Stimulated activated CD8-positive, alpha-beta memory T cell treated with anti-CD3 and anti-CD28 coated beads, Interleukin-12 subunit alpha, Interleukin-12 subunit beta, amount 100 ng/mL, for 4 hours (primary cell): ENCODE results near the gene LRRC26.

Source experiments
- DNase-seq: peaks from one replicate; pipeline ENCODE4 v3.0.0-alpha.2; 2020; ENCODE audit warnings: low read depth

The LRRC26 gene

GRCh38 chr9:137150617-137151457, 19.0 kb downstream of the LRRC26 start:
- DNase-seq: peak; percentile 21

- no peak for DNase-seq
Observed at GRCh38 chr9:137149942-137150616, 19.8 kb downstream of the LRRC26 start.

GRCh38 chr9:137149363-137149762, 20.5 kb downstream of the LRRC26 start:
- DNase-seq: no peak

GRCh38 chr9:137148661-137149060, 21.2 kb downstream of the LRRC26 start:
- DNase-seq: no peak

GRCh38 chr9:137148242-137148641, 21.6 kb downstream of the LRRC26 start:
- DNase-seq: no peak

- no peak for DNase-seq
Observed at GRCh38 chr9:137147793-137148160, 22.1 kb downstream of the LRRC26 start.

GRCh38 chr9:137147091-137147792, 22.6 kb downstream of the LRRC26 start:
- no peak for DNase-seq

GRCh38 chr9:137146527-137146918, 23.3 kb downstream of the LRRC26 start:
- DNase-seq: no peak

- DNase-seq: no peak
Observed at GRCh38 chr9:137145731-137146526, 23.9 kb downstream of the LRRC26 start.

- DNase-seq: no peak
Observed at GRCh38 chr9:137143459-137143858, 26.4 kb downstream of the LRRC26 start.

GRCh38 chr9:137141976-137142936, 27.6 kb downstream of the LRRC26 start:
- DNase-seq: no peak

GRCh38 chr9:137141050-137141810, 28.6 kb downstream of the LRRC26 start:
- DNase-seq: no peak

GRCh38 chr9:137140151-137141012, 29.5 kb downstream of the LRRC26 start:
- DNase-seq: no peak

GRCh38 chr9:137139468-137140150, 30.2 kb downstream of the LRRC26 start:
- DNase-seq: no peak

GRCh38 chr9:137138722-137139467, 31.0 kb downstream of the LRRC26 start, which contains the start of gene GRIN1:
GRIN1 (plus strand) TSS chr9:137139154; CDS start chr9:137139487, 333 bp downstream.
- DNase-seq: no peak

GRCh38 chr9:137138058-137138721, 31.7 kb downstream of the LRRC26 start:
- no peak for DNase-seq
